ENCODE measurements around the gene CGREF1.
A peak's percentile ranks its signal among the peaks of the same experiment; 100 is the strongest.
"Not testable (repeated sequence)": the region's sequence is repeated elsewhere in the genome, so short reads cannot be mapped to it uniquely, and the experiment has no call there.

Gene CGREF1

GRCh38 chr2:27088634-27089033 is 30.3 kb downstream of the CGREF1 start:
- no peak for DNase-seq (ENCODE audit: low spot score)

- no peak for DNase-seq (ENCODE audit: low spot score)
Measured at GRCh38 chr2:27087823-27088410, 31.0 kb downstream of the CGREF1 start.

GRCh38 chr2:27086724-27087593 is 32.0 kb downstream of the CGREF1 start, which contains the start of gene KHK:
Gene KHK, plus strand, starts transcription at chr2:27086772. Its CDS starts 488 bp downstream, at chr2:27087260.
- DNase-seq (ENCODE audit: low spot score): peak; percentile 10

- peak; percentile 97 for DNase-seq (ENCODE audit: low spot score)
Measured at GRCh38 chr2:27086090-27086723, 32.7 kb downstream of the CGREF1 start.

- DNase-seq (ENCODE audit: low spot score): peak; percentile 71
Measured at GRCh38 chr2:27085673-27086089, 33.2 kb downstream of the CGREF1 start.

- DNase-seq (ENCODE audit: low spot score): no peak
Measured at GRCh38 chr2:27085062-27085672, 33.8 kb downstream of the CGREF1 start.

GRCh38 chr2:27084297-27085061 is 34.4 kb downstream of the CGREF1 start:
- no peak for DNase-seq (ENCODE audit: low spot score)

GRCh38 chr2:27083410-27084296 is 35.3 kb downstream of the CGREF1 start:
- no peak for DNase-seq (ENCODE audit: low spot score)

- no peak for DNase-seq (ENCODE audit: low spot score)
Measured at GRCh38 chr2:27082773-27083409, 36.0 kb downstream of the CGREF1 start.

GRCh38 chr2:27081984-27082772 is 36.8 kb downstream of the CGREF1 start:
- no peak for DNase-seq (ENCODE audit: low spot score)

GRCh38 chr2:27080603-27080936 is 38.4 kb downstream of the CGREF1 start:
- DNase-seq (ENCODE audit: low spot score): no peak

GRCh38 chr2:27080140-27080469 is 38.8 kb downstream of the CGREF1 start:
- DNase-seq (ENCODE audit: low spot score): no peak

- DNase-seq (ENCODE audit: low spot score): peak; percentile 26
Measured at GRCh38 chr2:27079233-27080139, 39.4 kb downstream of the CGREF1 start.

GRCh38 chr2:27078267-27079194 is 40.4 kb downstream of the CGREF1 start, which contains the start of gene EMILIN1:
Gene EMILIN1, plus strand, starts transcription at chr2:27078615. Its CDS starts 451 bp downstream, at chr2:27079066.
- DNase-seq (ENCODE audit: low spot score): peak; percentile 90

GRCh38 chr2:27077231-27077630 is 41.7 kb downstream of the CGREF1 start:
- DNase-seq (ENCODE audit: low spot score): no peak

- DNase-seq (ENCODE audit: low spot score): no peak
Measured at GRCh38 chr2:27076323-27076722, 42.6 kb downstream of the CGREF1 start.

- DNase-seq (ENCODE audit: low spot score): not testable (repeated sequence)
Measured at GRCh38 chr2:27075566-27075871, 43.4 kb downstream of the CGREF1 start.
